ENCODE data around the gene ERICH6.

- no peak for TF ChIP-seq CTCF (IDR thresholded peaks at IDR 0.05; ENCODE audit: extremely low read depth in 1 of 2, insufficient read depth in 1 of 2, low read depth in 1 of 2, low read length in 2 of 2)
- TF ChIP-seq POLR2A (IDR thresholded peaks at IDR 0.05; ENCODE audit: low read depth, low read length): no peak
- no peak for TF ChIP-seq POLR2AphosphoS5 (IDR thresholded peaks at IDR 0.05; ENCODE audit: insufficient read depth, low read depth, low read length)
These were observed 20.9 kb downstream of the ERICH6 start for GRCh38 chr3:150682824-150683223.
